Measurements from ENCODE around the gene SLC17A9. TPM values are rescaled to one million over a fixed set of nuclear protein-coding genes. Genes with fewer than 3 reads are reported as not detected.

The SLC17A9 gene
- total RNA-seq, 2 experiments from 2014 or later, result 17.4 to 20.6 TPM

GRCh38 chr20:63009988-63010769 is 57.7 kb downstream of the SLC17A9 start:
- intact Hi-C loops (cut with micrococcal nuclease), result loop anchor here (1.0 to 5.0 kb wide), 5 partner anchors 19 to 187 kb away; no protein-coding TSS in a partner anchor
- DNase-seq, result peak; percentile 80
- H3K27me3 Mint-ChIP-seq (ENCODE audit: low read depth), result peaks cover 54% of the 10 kb centered on the region
- peaks cover 7% of the 10 kb centered on the region for H3K36me3 Mint-ChIP-seq (ENCODE audit: low read depth)
- no peak overlapping the region for H3K27ac Mint-ChIP-seq
- peaks cover 24% of the 10 kb centered on the region for H3K4me1 Mint-ChIP-seq (ENCODE audit: low read depth)
- CTCF ChIA-PET, result interaction anchor here (0.7 to 1.8 kb wide), 6 partner anchors 25 to 187 kb away, joined by 3 to 12 read pairs (median 4); no protein-coding TSS in a partner anchor
- H3K4me3 Mint-ChIP-seq, result peak overlapping the region; percentile 65
- peaks cover 10% of the 10 kb centered on the region for H3K9me3 Mint-ChIP-seq

- peaks cover 21% of the 10 kb centered on the region for H3K4me1 Mint-ChIP-seq (ENCODE audit: low read depth)
- intact Hi-C loops (cut with micrococcal nuclease), result loop anchor here (2.0 kb wide), 1 partner anchor 17 kb away; no protein-coding TSS in a partner anchor
- peaks cover 59% of the 10 kb centered on the region for H3K27me3 Mint-ChIP-seq (ENCODE audit: low read depth)
- DNase-seq, result no peak
- H3K9me3 Mint-ChIP-seq, result peaks cover 10% of the 10 kb centered on the region
- no peak overlapping the region for H3K4me3 Mint-ChIP-seq
- H3K36me3 Mint-ChIP-seq (ENCODE audit: low read depth), result peaks cover 7% of the 10 kb centered on the region
- CTCF ChIA-PET, result interaction anchor here (1.2 kb wide), 2 partner anchors 39 to 41 kb away, joined by 3 to 5 read pairs; no protein-coding TSS in a partner anchor
- no peak overlapping the region for H3K27ac Mint-ChIP-seq
These were observed 59.3 kb downstream of the SLC17A9 start for GRCh38 chr20:63011798-63012197.

GRCh38 chr20:63013207-63013606 is 60.7 kb downstream of the SLC17A9 start:
- Mint-ChIP-seq H3K4me3 (no peak overlapping the region), H3K36me3 (ENCODE audit: low read depth) (peaks cover 7% of the 10 kb centered on the region), H3K4me1 (ENCODE audit: low read depth) (peaks cover 18% of the 10 kb centered on the region), H3K27ac (no peak overlapping the region), H3K27me3 (ENCODE audit: low read depth) (peaks cover 52% of the 10 kb centered on the region), H3K9me3 (peaks cover 10% of the 10 kb centered on the region)
- no peak for DNase-seq
- CTCF ChIA-PET, result no interaction called here
- intact Hi-C loops (cut with micrococcal nuclease), result no loop called here

- Mint-ChIP-seq H3K9me3 (peaks cover 10% of the 10 kb centered on the region), H3K27ac (no peak overlapping the region), H3K27me3 (ENCODE audit: low read depth) (peaks cover 44% of the 10 kb centered on the region), H3K36me3 (ENCODE audit: low read depth) (peaks cover 7% of the 10 kb centered on the region), H3K4me1 (ENCODE audit: low read depth) (peaks cover 10% of the 10 kb centered on the region), H3K4me3 (no peak overlapping the region)
- intact Hi-C loops (cut with micrococcal nuclease), result no loop called here
- CTCF ChIA-PET, result interaction anchor here (1.1 to 1.3 kb wide), 3 partner anchors 39 to 143 kb away, joined by 3 to 9 read pairs (median 4); no protein-coding TSS in a partner anchor
- no peak for DNase-seq
These were observed 61.8 kb downstream of the SLC17A9 start for GRCh38 chr20:63014287-63014686.

- Mint-ChIP-seq H3K4me1 (ENCODE audit: low read depth) (peaks cover 10% of the 10 kb centered on the region), H3K4me3 (no peak overlapping the region), H3K27ac (no peak overlapping the region), H3K36me3 (ENCODE audit: low read depth) (peaks cover 7% of the 10 kb centered on the region), H3K9me3 (peaks cover 10% of the 10 kb centered on the region), H3K27me3 (ENCODE audit: low read depth) (peaks cover 44% of the 10 kb centered on the region)
- intact Hi-C loops (cut with micrococcal nuclease), result no loop called here
- CTCF ChIA-PET, result interaction anchor here (1.1 to 1.3 kb wide), 3 partner anchors 40 to 143 kb away, joined by 3 to 9 read pairs (median 4); no protein-coding TSS in a partner anchor
- DNase-seq, result no peak
These were observed 62.2 kb downstream of the SLC17A9 start for GRCh38 chr20:63014710-63015109.

- Mint-ChIP-seq H3K9me3 (peaks cover 10% of the 10 kb centered on the region), H3K27ac (no peak overlapping the region), H3K27me3 (ENCODE audit: low read depth) (peaks cover 40% of the 10 kb centered on the region), H3K36me3 (ENCODE audit: low read depth) (peaks cover 7% of the 10 kb centered on the region), H3K4me3 (no peak overlapping the region), H3K4me1 (ENCODE audit: low read depth) (peaks cover 5% of the 10 kb centered on the region)
- CTCF ChIA-PET, result interaction anchor here (1.3 kb wide), 2 partner anchors 40 to 42 kb away, joined by 3 read pairs; no protein-coding TSS in a partner anchor
- intact Hi-C loops (cut with micrococcal nuclease), result no loop called here
- DNase-seq, result no peak
These were observed 62.7 kb downstream of the SLC17A9 start for GRCh38 chr20:63015147-63015661.

- Mint-ChIP-seq H3K27ac (no peak overlapping the region), H3K36me3 (ENCODE audit: low read depth) (peaks cover 7% of the 10 kb centered on the region), H3K4me3 (no peak overlapping the region), H3K9me3 (peaks cover 10% of the 10 kb centered on the region), H3K4me1 (ENCODE audit: low read depth) (peaks cover 2% of the 10 kb centered on the region), H3K27me3 (ENCODE audit: low read depth) (peaks cover 37% of the 10 kb centered on the region)
- DNase-seq, result no peak
- CTCF ChIA-PET, result interaction anchor here (1.3 kb wide), 2 partner anchors 41 to 43 kb away, joined by 3 read pairs; no protein-coding TSS in a partner anchor
- intact Hi-C loops (cut with micrococcal nuclease), result no loop called here
These were observed 63.3 kb downstream of the SLC17A9 start for GRCh38 chr20:63015662-63016361.

- CTCF ChIA-PET, result no interaction called here
- H3K27me3 Mint-ChIP-seq (ENCODE audit: low read depth), result peaks cover 34% of the 10 kb centered on the region
- DNase-seq, result no peak
- H3K27ac Mint-ChIP-seq, result no peak overlapping the region
- H3K4me3 Mint-ChIP-seq, result no peak overlapping the region
- H3K36me3 Mint-ChIP-seq (ENCODE audit: low read depth), result peaks cover 7% of the 10 kb centered on the region
- intact Hi-C loops (cut with micrococcal nuclease), result no loop called here
- peaks cover 10% of the 10 kb centered on the region for H3K9me3 Mint-ChIP-seq
- peaks cover 2% of the 10 kb centered on the region for H3K4me1 Mint-ChIP-seq (ENCODE audit: low read depth)
These were observed 64.1 kb downstream of the SLC17A9 start for GRCh38 chr20:63016514-63017075.

GRCh38 chr20:63017076-63017825 is 64.7 kb downstream of the SLC17A9 start:
- H3K27me3 Mint-ChIP-seq (ENCODE audit: low read depth), result peaks cover 34% of the 10 kb centered on the region
- DNase-seq, result no peak
- peaks cover 2% of the 10 kb centered on the region for H3K4me1 Mint-ChIP-seq (ENCODE audit: low read depth)
- no peak overlapping the region for H3K27ac Mint-ChIP-seq
- H3K9me3 Mint-ChIP-seq, result peaks cover 10% of the 10 kb centered on the region
- intact Hi-C loops (cut with micrococcal nuclease), result no loop called here
- CTCF ChIA-PET, result no interaction called here
- no peak overlapping the region for H3K4me3 Mint-ChIP-seq
- H3K36me3 Mint-ChIP-seq (ENCODE audit: low read depth), result peaks cover 7% of the 10 kb centered on the region

GRCh38 chr20:63017826-63018411 is 65.4 kb downstream of the SLC17A9 start:
- Mint-ChIP-seq H3K4me3 (no peak overlapping the region), H3K36me3 (ENCODE audit: low read depth) (peaks cover 7% of the 10 kb centered on the region), H3K27ac (no peak overlapping the region), H3K9me3 (peaks cover 10% of the 10 kb centered on the region), H3K27me3 (ENCODE audit: low read depth) (peaks cover 33% of the 10 kb centered on the region), H3K4me1 (ENCODE audit: low read depth) (peaks cover 2% of the 10 kb centered on the region)
- intact Hi-C loops (cut with micrococcal nuclease), result no loop called here
- CTCF ChIA-PET, result no interaction called here
- no peak for DNase-seq

All from activated naive CD4-positive, alpha-beta T cell treated with anti-CD3 and anti-CD28 coated beads for 36 hours (primary cell).